Endothelial cell of umbilical vein (primary cell): ENCODE measurements around the gene PUS1. TPM values are rescaled to one million over a fixed set of nuclear protein-coding genes. Genes with fewer than 3 reads are reported as not detected.

Experiments used
- BruUV-seq: library from RNA; stranded (reverse); fragments of 400-500 nt; replicated peaks from 2 replicates; lab custom pipeline; 2021; lab: Mats Ljungman, UMichigan
- CTCF ChIA-PET: fragments of 300-600, 350-600 bp; sonication (Branson Sonifier 250); formaldehyde crosslinking; loops from one replicate; lab custom pipeline; 2021; ENCODE audit warnings: antibody characterized with exemption, inconsistent platforms; lab: Charles Lee
- POLR2A ChIA-PET: fragments of 300-600, 350-600 bp; sonication (Branson Sonifier 250); formaldehyde crosslinking; loops from one replicate; lab custom pipeline; 2021; ENCODE audit warnings: antibody characterized with exemption, inconsistent platforms; lab: Charles Lee
- DNase-seq: peaks from one replicate; pipeline ENCODE4 v3.0.0-alpha.2; 2011; ENCODE audit warnings: low read depth, low spot score
- FAIRE-seq: peaks from 2 replicates; lab custom pipeline; 2011; peaks lifted over from hg19 to GRCh38; lab: Jason Lieb, UNC
- H2AFZ ChIP-seq: 2 replicates; pipeline ENCODE4 v1.6.0; 2012; ENCODE audit warnings: low read depth, low read length, control low read depth, inconsistent platforms
- H3K27ac ChIP-seq: 2 replicates; pipeline ENCODE4 v1.5.1; 2011; ENCODE audit warnings: low read depth, mild to moderate bottlenecking, control low read depth, low read length, moderate library complexity; ENCODE audit not compliant: insufficient read depth
- H3K27me3 ChIP-seq, 2 experiments: 2 replicates each; pipeline versions ENCODE4 v1.6.0 to v1.6.1; 2011; ENCODE audit warnings: low read length in 2 of 2, mixed read lengths in 1 of 2; ENCODE audit not compliant: control insufficient read depth in 2 of 2, insufficient read depth in 2 of 2
- H3K36me3 ChIP-seq, 2 experiments: 2 replicates in 1 of 2; 3 replicates in 1 of 2; pipeline ENCODE4 v1.5.1; 2011; ENCODE audit warnings: low read length in 2 of 2, mild to moderate bottlenecking in 1 of 2, moderate library complexity in 1 of 2; ENCODE audit not compliant: control insufficient read depth in 2 of 2, insufficient read depth in 2 of 2; ENCODE audit errors: extremely low read depth in 1 of 2
- H3K4me1 ChIP-seq: 3 replicates; pipeline ENCODE4 v1.5.1; 2011; ENCODE audit warnings: mild to moderate bottlenecking, low read length; ENCODE audit not compliant: control insufficient read depth, insufficient read depth; ENCODE audit errors: extremely low read depth
- H3K4me2 ChIP-seq: 2 replicates; pipeline ENCODE4 v1.6.1; 2011; ENCODE audit warnings: low read length, control low read depth, mixed read lengths; ENCODE audit not compliant: insufficient read depth
- H3K4me3 ChIP-seq, 3 experiments: fragments of 200-600 bp in 1 of 3; sonication (generic), shearing (Covaris generic) in 1 of 3; replicated peaks in 1 of 3; 2 replicates each; pipeline ENCODE4 v1.5.1; 2011 to 2016; ENCODE audit warnings: control low read depth in 3 of 3, low read length in 3 of 3, mild to moderate bottlenecking in 2 of 3, inconsistent platforms in 1 of 3, low read depth in 1 of 3, moderate library complexity in 1 of 3; ENCODE audit not compliant: insufficient read depth in 1 of 3
- H3K79me2 ChIP-seq: 2 replicates; pipeline ENCODE4 v1.6.0; 2012; ENCODE audit warnings: low read length, inconsistent platforms; ENCODE audit not compliant: control insufficient read depth, insufficient read depth
- H3K9ac ChIP-seq: replicated peaks from 2 replicates; pipeline ENCODE3; 2011; ENCODE audit warnings: low read length, control low read depth; ENCODE audit not compliant: insufficient read depth; ENCODE audit errors: extremely low read depth
- H3K9me1 ChIP-seq: replicated peaks from 3 replicates; pipeline ENCODE4 v1.6.0; 2011; ENCODE audit warnings: mild to moderate bottlenecking, low read length; ENCODE audit not compliant: control insufficient read depth, insufficient read depth; ENCODE audit errors: extremely low read depth
- H3K9me3 ChIP-seq: replicated peaks from 2 replicates; pipeline ENCODE4 v1.5.1; 2012; ENCODE audit warnings: low read length, inconsistent platforms; ENCODE audit not compliant: control insufficient read depth, insufficient read depth
- H4K20me1 ChIP-seq: replicated peaks from 2 replicates; pipeline ENCODE3; 2011; ENCODE audit warnings: mild to moderate bottlenecking, low read length; ENCODE audit not compliant: control insufficient read depth, insufficient read depth; ENCODE audit errors: extremely low read depth
- EZH2 ChIP-seq: IDR thresholded peaks from 2 replicates; pipeline ENCODE4 v1.6.1; 2012; ENCODE audit warnings: borderline replicate concordance, low read depth, mild to moderate bottlenecking, moderate library complexity, low read length, inconsistent platforms; ENCODE audit not compliant: severe bottlenecking
- FOS ChIP-seq: IDR thresholded peaks from 2 replicates; pipeline ENCODE4 v1.6.1; 2011; ENCODE audit warnings: mild to moderate bottlenecking, low read length, moderate library complexity, borderline replicate concordance; ENCODE audit not compliant: insufficient read depth
- GATA2 ChIP-seq: IDR thresholded peaks from 2 replicates; pipeline ENCODE4 v1.7.0; 2011; ENCODE audit warnings: low read depth, mild to moderate bottlenecking, moderate library complexity, mixed read lengths, low read length; ENCODE audit not compliant: insufficient read length, insufficient read depth
- JUN ChIP-seq: IDR thresholded peaks from 2 replicates; pipeline ENCODE4 v1.6.1; 2011; ENCODE audit warnings: borderline replicate concordance, low read depth; ENCODE audit not compliant: insufficient read length, insufficient read depth
- MYC ChIP-seq: IDR thresholded peaks from one replicate; pipeline ENCODE4 v1.6.1; 2011; ENCODE audit warnings: mild to moderate bottlenecking, low read depth, low read length
- POLR2A ChIP-seq: IDR thresholded peaks from 2 replicates; pipeline ENCODE4 v1.6.1; 2012; ENCODE audit warnings: low read depth, mild to moderate bottlenecking, control low read depth, low read length
- POLR2AphosphoS5 ChIP-seq: IDR thresholded peaks from 2 replicates; pipeline ENCODE4 v1.6.1; 2012; ENCODE audit warnings: low read depth, mild to moderate bottlenecking, control low read depth, low read length, moderate library complexity; ENCODE audit not compliant: insufficient read depth
- dilution Hi-C: fragments of 300-500 bp; cut with MboI; formaldehyde crosslinking; loops from one replicate; pipeline ENCODE4 v1.15.0; 2019; ENCODE audit warnings: low sequenced_read_pairs; ENCODE audit not compliant: extremely low pct_ligation_motif_present
- intact Hi-C: fragments of 100-400 bp; cut with micrococcal nuclease; formaldehyde crosslinking; loops from one replicate; pipeline ENCODE4 v1.10.0; 2022
- polyA plus RNA-seq, 4 experiments: library from polyadenylated mRNA; depleted of rRNA in 3 of 4; stranded (reverse) in 3 of 4; unstranded in 1 of 4; fragments of >200 nt; gene quantifications; 2 replicates each; pipeline versions ENCODE4 v1.2.1 to v1.2.3, GENCODE V29; 2011 to 2012; ENCODE audit warnings: missing spikeins in 1 of 4
- total RNA-seq: library from RNA; stranded (reverse); gene quantifications from 2 replicates; pipeline ENCODE4 v1.2.3, GENCODE V29; 2021
- TF ChIP-seq, protein P1 (sequence below): IDR thresholded peaks from 2 replicates; pipeline ENCODE4 v1.6.1; 2011; ENCODE audit not compliant: insufficient read depth, insufficient read length
- TF ChIP-seq, protein P2 (sequence below), 2 donors: IDR thresholded peaks; 1 replicate in 1 of 2; 2 replicates in 1 of 2; pipeline ENCODE4 v1.5.1; 2011; ENCODE audit warnings: low read length in 2 of 2, mild to moderate bottlenecking in 2 of 2, moderate library complexity in 2 of 2, control low read depth in 1 of 2, inconsistent platforms in 1 of 2, low read depth in 1 of 2; ENCODE audit not compliant: insufficient read depth in 1 of 2; ENCODE audit errors: extremely low read depth in 1 of 2

The PUS1 gene
- total and polyA plus RNA-seq, 2 donors (not counting 3 experiments of a cell fraction or from before 2014, with no cell fraction given), result 33.9 to 52.2 TPM

DNA sequence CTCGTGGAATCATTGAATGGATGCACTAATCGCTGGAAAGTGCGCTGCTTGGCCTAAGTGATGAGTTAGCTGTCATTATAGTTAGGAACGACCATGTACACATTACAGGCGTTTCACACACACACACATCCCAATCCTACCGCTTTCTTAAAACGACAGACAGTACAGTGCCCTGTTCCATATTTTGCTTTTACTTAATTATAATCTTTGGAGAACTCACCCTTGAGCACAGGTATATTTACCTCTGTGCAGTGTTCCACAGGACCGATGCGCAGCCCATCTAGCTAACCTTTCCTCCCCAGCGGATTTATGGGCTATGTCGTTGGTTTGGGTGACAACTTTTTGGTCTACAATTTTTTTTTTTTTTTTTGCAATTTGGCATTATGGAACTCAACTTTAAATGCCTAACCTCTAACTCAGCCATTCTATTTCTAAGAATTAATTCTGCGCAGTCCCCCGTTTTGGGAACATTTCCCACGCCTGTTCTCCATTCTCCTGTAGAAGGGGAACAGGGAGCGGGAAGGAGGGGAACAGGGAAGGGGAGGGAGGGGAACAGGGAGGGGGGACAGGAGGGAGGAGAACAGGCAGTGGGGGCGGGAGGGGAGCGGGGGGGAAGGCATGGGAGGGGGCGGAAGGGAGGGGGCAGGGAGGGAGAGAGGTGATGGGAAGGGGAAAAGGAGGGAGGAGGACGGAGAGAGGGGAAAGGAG is 35.3 kb upstream of the PUS1 start:
- H3K79me2 ChIP-seq, result peaks cover 4% of the 10 kb centered on the region
- H3K4me3 ChIP-seq, result peak overlapping the region in 1 of 3 experiments; percentile 6
- H3K27ac ChIP-seq, result no peak overlapping the region
- no peak for TF ChIP-seq FOS
- TF ChIP-seq GATA2, result no peak
- TF ChIP-seq, protein P1, sequence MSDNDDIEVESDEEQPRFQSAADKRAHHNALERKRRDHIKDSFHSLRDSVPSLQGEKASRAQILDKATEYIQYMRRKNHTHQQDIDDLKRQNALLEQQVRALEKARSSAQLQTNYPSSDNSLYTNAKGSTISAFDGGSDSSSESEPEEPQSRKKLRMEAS, result no peak
- no peak for TF ChIP-seq EZH2
- TF ChIP-seq MYC, result no peak
- TF ChIP-seq POLR2AphosphoS5, result no peak
- no peak for TF ChIP-seq JUN
- TF ChIP-seq, protein P2, sequence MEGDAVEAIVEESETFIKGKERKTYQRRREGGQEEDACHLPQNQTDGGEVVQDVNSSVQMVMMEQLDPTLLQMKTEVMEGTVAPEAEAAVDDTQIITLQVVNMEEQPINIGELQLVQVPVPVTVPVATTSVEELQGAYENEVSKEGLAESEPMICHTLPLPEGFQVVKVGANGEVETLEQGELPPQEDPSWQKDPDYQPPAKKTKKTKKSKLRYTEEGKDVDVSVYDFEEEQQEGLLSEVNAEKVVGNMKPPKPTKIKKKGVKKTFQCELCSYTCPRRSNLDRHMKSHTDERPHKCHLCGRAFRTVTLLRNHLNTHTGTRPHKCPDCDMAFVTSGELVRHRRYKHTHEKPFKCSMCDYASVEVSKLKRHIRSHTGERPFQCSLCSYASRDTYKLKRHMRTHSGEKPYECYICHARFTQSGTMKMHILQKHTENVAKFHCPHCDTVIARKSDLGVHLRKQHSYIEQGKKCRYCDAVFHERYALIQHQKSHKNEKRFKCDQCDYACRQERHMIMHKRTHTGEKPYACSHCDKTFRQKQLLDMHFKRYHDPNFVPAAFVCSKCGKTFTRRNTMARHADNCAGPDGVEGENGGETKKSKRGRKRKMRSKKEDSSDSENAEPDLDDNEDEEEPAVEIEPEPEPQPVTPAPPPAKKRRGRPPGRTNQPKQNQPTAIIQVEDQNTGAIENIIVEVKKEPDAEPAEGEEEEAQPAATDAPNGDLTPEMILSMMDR (IDR thresholded peaks at IDR 0.05; ENCODE audit: extremely low read depth in 1 of 2, insufficient read depth in 1 of 2, low read depth in 1 of 2, low read length in 2 of 2), result no peak
- TF ChIP-seq POLR2A, result no peak
- H3K9me1 ChIP-seq, result no peaks in the 10 kb centered on the region
- peaks cover 9% of the 10 kb centered on the region for H3K4me1 ChIP-seq
- H3K27me3 ChIP-seq, result peaks cover 0 to 5% of the 10 kb centered on the region in 2 experiments
- FAIRE-seq (no peak), DNase-seq (no peak)
- no peaks in the 10 kb centered on the region for H3K9me3 ChIP-seq
- no peaks in the 10 kb centered on the region for H3K36me3 ChIP-seq
- ChIA-PET POLR2A (no interaction called here), CTCF (no interaction called here)
- no TSS peak for BruUV-seq
- H2AFZ ChIP-seq, result no peak overlapping the region
- no peak overlapping the region for H3K4me2 ChIP-seq
- H3K9ac ChIP-seq, result no peak overlapping the region
- intact Hi-C loops (loop anchor here (2.0 kb wide), 1 partner anchor 63 kb away; no protein-coding TSS in a partner anchor), dilution Hi-C loops (no loop called here)
- no peaks in the 10 kb centered on the region for H4K20me1 ChIP-seq
